Calu3 (cell line): ENCODE data around the gene USP10. TPM values are rescaled to one million over a fixed set of nuclear protein-coding genes. Genes with fewer than 3 reads are reported as not detected.
"Not testable (repeated sequence)": the region's sequence is repeated elsewhere in the genome, so short reads cannot be mapped to it uniquely, and the experiment has no call there.

Source experiments
- BruUV-seq: library from RNA; stranded (reverse); fragments of 400-500 nt; replicated peaks from 2 replicates; lab custom pipeline; 2021; lab: Mats Ljungman, UMichigan
- CTCF ChIA-PET: fragments of 300-600 bp; sonication (Branson Sonifier 250); formaldehyde crosslinking; loops from one replicate; lab custom pipeline; 2022; ENCODE audit warnings: antibody characterized with exemption; lab: Charles Lee
- DNase-seq: peaks from one replicate; pipeline ENCODE4 v3.0.0; 2022
- H3K27ac Mint-ChIP-seq: one replicate; pipeline ENCODE4 v1.8.0; 2022; ENCODE audit warnings: mixed read lengths; ENCODE audit not compliant: unreplicated experiment
- H3K27me3 Mint-ChIP-seq: one replicate; pipeline ENCODE4 v1.8.0; 2022; ENCODE audit warnings: mixed read lengths; ENCODE audit not compliant: unreplicated experiment
- H3K36me3 Mint-ChIP-seq: one replicate; pipeline ENCODE4 v1.8.0; 2022; ENCODE audit warnings: mild to moderate bottlenecking, moderate library complexity, mixed read lengths; ENCODE audit not compliant: insufficient read depth, unreplicated experiment
- H3K4me1 Mint-ChIP-seq: one replicate; pipeline ENCODE4 v1.8.0; 2022; ENCODE audit warnings: mild to moderate bottlenecking, low read depth, mixed read lengths; ENCODE audit not compliant: unreplicated experiment
- H3K4me3 Mint-ChIP-seq: one replicate; pipeline ENCODE4 v1.8.0; 2022; ENCODE audit warnings: mild to moderate bottlenecking, low read depth, moderate library complexity, mixed read lengths; ENCODE audit not compliant: unreplicated experiment
- H3K9me3 Mint-ChIP-seq: one replicate; pipeline ENCODE4 v1.8.0; 2022; ENCODE audit warnings: low read depth, mixed read lengths; ENCODE audit not compliant: unreplicated experiment
- CTCF ChIP-seq: fragments of 200-600 bp; IDR thresholded peaks from one replicate; pipeline ENCODE4 v1.8.0; 2022; ENCODE audit warnings: antibody characterized with exemption; ENCODE audit not compliant: unreplicated experiment
- intact Hi-C: fragments of 100-400 bp; cut with micrococcal nuclease; formaldehyde crosslinking; loops from one replicate; pipeline ENCODE4 v1.10.0; 2022; ENCODE audit not compliant: unreplicated experiment
- total RNA-seq: library from RNA; stranded (reverse); gene quantifications from 2 replicates; pipeline ENCODE4 v1.2.3, GENCODE V29; 2022

The USP10 gene
- total RNA-seq, 1 experiment from 2014 or later = 141 TPM

- intact Hi-C loops = loop anchor here (1.0 to 2.0 kb wide), 2 partner anchors 54 to 216 kb away; no protein-coding TSS in a partner anchor
- TF ChIP-seq CTCF = no peak
- CTCF ChIA-PET = interaction anchor here (0.6 to 2.6 kb wide), 19 partner anchors 9 to 295 kb away, joined by 3 to 25 read pairs (median 5); partner anchors contain the start of genes COTL1 and KLHL36
- no peaks in the 10 kb centered on the region for H3K27me3 Mint-ChIP-seq
- peaks cover 24% of the 10 kb centered on the region for H3K36me3 Mint-ChIP-seq
- peak overlapping the region; percentile 26 for H3K27ac Mint-ChIP-seq
- DNase-seq = peak; percentile 31
- H3K4me1 Mint-ChIP-seq = peaks cover 84% of the 10 kb centered on the region
- no peaks in the 10 kb centered on the region for H3K9me3 Mint-ChIP-seq
- peak overlapping the region; percentile 35 for H3K4me3 Mint-ChIP-seq
- no TSS peak for BruUV-seq
Measured at GRCh38 chr16:84726669-84727467, 27.1 kb downstream of the USP10 start.

GRCh38 chr16:84728853-84729424 is 29.1 kb downstream of the USP10 start:
- CTCF ChIA-PET = interaction anchor here (0.9 to 2.0 kb wide), 3 partner anchors 9 to 28 kb away, joined by 4 to 7 read pairs (median 6); no protein-coding TSS in a partner anchor
- no peaks in the 10 kb centered on the region for H3K9me3 Mint-ChIP-seq
- DNase-seq = no peak
- TF ChIP-seq CTCF = no peak
- H3K27me3 Mint-ChIP-seq = no peaks in the 10 kb centered on the region
- H3K27ac Mint-ChIP-seq = peak overlapping the region; percentile 87
- no TSS peak for BruUV-seq
- peaks cover 86% of the 10 kb centered on the region for H3K4me1 Mint-ChIP-seq
- H3K4me3 Mint-ChIP-seq = peak overlapping the region; percentile 61
- intact Hi-C loops = no loop called here
- H3K36me3 Mint-ChIP-seq = peaks cover 24% of the 10 kb centered on the region

- H3K27me3 Mint-ChIP-seq = no peaks in the 10 kb centered on the region
- peaks cover 85% of the 10 kb centered on the region for H3K4me1 Mint-ChIP-seq
- CTCF ChIA-PET = interaction anchor here (0.6 to 2.0 kb wide), 11 partner anchors 9 to 274 kb away, joined by 3 to 9 read pairs (median 4); no protein-coding TSS in a partner anchor
- no peak for TF ChIP-seq CTCF
- H3K27ac Mint-ChIP-seq = peak overlapping the region; percentile 87
- no peak for DNase-seq
- TSS peak; percentile 89 for BruUV-seq
- intact Hi-C loops = loop anchor here (2.0 kb wide), 1 partner anchor 107 kb away; no protein-coding TSS in a partner anchor
- H3K9me3 Mint-ChIP-seq = no peaks in the 10 kb centered on the region
- H3K4me3 Mint-ChIP-seq = peak overlapping the region; percentile 61
- H3K36me3 Mint-ChIP-seq = peaks cover 30% of the 10 kb centered on the region
Measured at GRCh38 chr16:84729716-84730320, 30.0 kb downstream of the USP10 start.

DNA sequence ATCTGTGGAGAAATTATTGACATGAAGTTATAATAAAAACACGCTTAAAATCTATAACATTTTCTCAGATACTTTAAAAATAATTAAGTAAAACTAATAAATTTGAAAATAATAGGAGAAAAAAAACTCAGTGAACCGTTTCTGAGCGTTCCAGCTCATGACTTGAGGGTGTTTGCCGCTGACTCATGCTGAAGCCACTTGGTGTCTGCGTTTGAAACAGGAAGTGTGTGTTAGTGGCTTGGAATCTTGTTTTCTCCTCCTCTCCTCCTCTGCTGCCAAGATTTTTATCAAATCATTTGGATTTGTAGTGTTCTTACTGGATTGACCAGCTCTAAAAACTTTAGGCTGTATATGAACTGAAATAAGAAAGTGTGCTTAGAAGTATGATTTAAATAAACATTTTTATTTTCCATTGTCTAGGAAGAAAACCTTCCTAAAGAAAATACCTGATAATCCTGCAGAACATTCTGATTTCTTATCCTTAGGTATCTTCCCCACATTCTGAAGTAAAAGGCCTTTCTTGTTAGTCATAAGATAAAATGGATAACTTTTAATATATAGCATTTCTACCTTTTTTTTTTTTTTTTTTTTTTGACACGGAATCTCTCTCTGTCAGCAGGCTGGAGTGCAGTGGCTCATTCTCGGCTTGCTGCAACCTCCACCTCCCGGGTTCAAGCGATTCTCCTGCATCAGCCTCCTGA is 30.8 kb downstream of the USP10 start:
- CTCF ChIA-PET = interaction anchor here (0.7 to 2.0 kb wide), 8 partner anchors 8 to 274 kb away, joined by 3 to 9 read pairs (median 4); no protein-coding TSS in a partner anchor
- no peak for TF ChIP-seq CTCF
- peaks cover 84% of the 10 kb centered on the region for H3K4me1 Mint-ChIP-seq
- H3K27ac Mint-ChIP-seq = peak overlapping the region; percentile 87
- peak overlapping the region; percentile 61 for H3K4me3 Mint-ChIP-seq
- DNase-seq = peak; percentile 65
- BruUV-seq = no TSS peak
- H3K9me3 Mint-ChIP-seq = no peaks in the 10 kb centered on the region
- intact Hi-C loops = loop anchor here (2.0 kb wide), 1 partner anchor 108 kb away; no protein-coding TSS in a partner anchor
- peaks cover 36% of the 10 kb centered on the region for H3K36me3 Mint-ChIP-seq
- no peaks in the 10 kb centered on the region for H3K27me3 Mint-ChIP-seq

GRCh38 chr16:84732332-84732673 is 32.5 kb downstream of the USP10 start:
- Mint-ChIP-seq H3K27ac (peak overlapping the region; percentile 87), H3K4me1 (peaks cover 87% of the 10 kb centered on the region), H3K4me3 (peak overlapping the region; percentile 30), H3K36me3 (peaks cover 54% of the 10 kb centered on the region)
- DNase-seq, intact Hi-C loops, H3K27me3 Mint-ChIP-seq, H3K9me3 Mint-ChIP-seq, BruUV-seq: not testable (repeated sequence)
- CTCF ChIA-PET = interaction anchor here (0.6 to 1.2 kb wide), 3 partner anchors 10 to 110 kb away, joined by 3 to 6 read pairs (median 3); no protein-coding TSS in a partner anchor
